KMS-11 (cell line): ENCODE data around the gene ALDH4A1.
"Not testable (repeated sequence)": the region's sequence is repeated elsewhere in the genome, so short reads cannot be mapped to it uniquely, and the experiment has no call there.

Source experiments
- H2AFZ ChIP-seq: fragments of 200-600 bp; sonication (generic); 2 replicates; pipeline ENCODE4 v1.6.1; 2016; ENCODE audit warnings: antibody characterized with exemption, mixed run types, low read depth
- H3K27ac ChIP-seq: fragments of 200-600 bp; sonication (generic); 2 replicates; pipeline ENCODE4 v1.6.1; 2016; ENCODE audit warnings: mild to moderate bottlenecking, mixed run types
- H3K27me3 ChIP-seq: fragments of 200-600 bp; sonication (generic); 2 replicates; pipeline ENCODE4 v1.6.1; 2017; ENCODE audit warnings: mild to moderate bottlenecking, low read depth, mixed run types, moderate library complexity; ENCODE audit not compliant: insufficient read depth
- H3K36me3 ChIP-seq: fragments of 200-600 bp; sonication (generic); 2 replicates; pipeline ENCODE4 v1.6.1; 2017; ENCODE audit warnings: mild to moderate bottlenecking, mixed run types; ENCODE audit not compliant: insufficient read depth
- H3K4me1 ChIP-seq: fragments of 200-600 bp; sonication (generic); 2 replicates; pipeline ENCODE4 v1.6.1; 2016; ENCODE audit warnings: mild to moderate bottlenecking, low read depth, mixed run types; ENCODE audit not compliant: poor library complexity, severe bottlenecking
- H3K4me2 ChIP-seq: fragments of 200-600 bp; sonication (generic); 2 replicates; pipeline ENCODE4 v1.7.0; 2016; ENCODE audit warnings: mild to moderate bottlenecking, mixed run types
- H3K4me3 ChIP-seq: fragments of 200-600 bp; sonication (generic); IDR thresholded peaks from 2 replicates; pipeline ENCODE4 v1.6.1; 2017; ENCODE audit warnings: low read depth, low read length, mixed read lengths; ENCODE audit not compliant: insufficient read depth
- H3K79me2 ChIP-seq: fragments of 200-600 bp; sonication (generic); 2 replicates; pipeline ENCODE4 v1.6.1; 2016; ENCODE audit warnings: low read depth, mixed run types; ENCODE audit not compliant: insufficient read depth
- H3K9ac ChIP-seq: fragments of 200-600 bp; sonication (generic); 2 replicates; pipeline ENCODE4 v1.6.1; 2016; ENCODE audit warnings: mild to moderate bottlenecking, mixed run types
- H4K20me1 ChIP-seq: fragments of 200-600 bp; sonication (generic); 2 replicates; pipeline ENCODE4 v1.6.1; 2016; ENCODE audit warnings: mild to moderate bottlenecking, mixed run types; ENCODE audit not compliant: insufficient read depth
- TF ChIP-seq, protein P1 (sequence below): fragments of 200-600 bp; sonication (generic); conservative IDR thresholded peaks from 2 replicates; pipeline ENCODE4 v1.6.1; 2017; ENCODE audit warnings: low read depth, mild to moderate bottlenecking, antibody characterized with exemption, low read length, moderate library complexity, mixed read lengths

ALDH4A1 gene

DNA sequence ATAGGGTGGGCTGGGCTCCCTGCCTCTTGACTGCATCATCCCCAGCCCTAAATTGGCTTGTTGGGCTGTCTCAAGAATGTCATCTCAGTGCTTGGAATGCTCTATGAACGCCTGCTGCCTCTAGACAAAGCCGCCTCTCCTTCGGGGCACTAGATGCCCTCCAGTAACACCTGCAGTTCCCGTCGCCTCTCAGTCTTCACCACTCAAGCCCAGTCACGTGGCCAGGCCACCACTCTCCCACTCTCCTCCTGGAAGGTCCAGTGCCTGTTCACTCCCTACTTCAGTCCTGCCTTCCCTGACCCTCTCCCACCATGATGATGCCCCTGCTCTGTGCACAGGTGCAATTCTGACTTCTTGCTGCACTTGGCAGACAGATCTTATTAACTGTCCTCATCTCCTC lies 49.9 kb downstream of the ALDH4A1 start:
- Histone ChIP-seq H3K36me3 (no peaks in the 10 kb centered on the region), H3K4me2 (no peak overlapping the region), H4K20me1 (no peaks in the 10 kb centered on the region), H3K27me3 (peaks cover 3% of the 10 kb centered on the region; the same call in 1 of the 2 replicates), H2AFZ (no peak overlapping the region), H3K27ac (no peak overlapping the region), H3K9ac (no peak overlapping the region), H3K79me2 (no peaks in the 10 kb centered on the region), H3K4me1 (no peaks in the 10 kb centered on the region), H3K4me3 (no peak overlapping the region)
- TF ChIP-seq, protein P1, sequence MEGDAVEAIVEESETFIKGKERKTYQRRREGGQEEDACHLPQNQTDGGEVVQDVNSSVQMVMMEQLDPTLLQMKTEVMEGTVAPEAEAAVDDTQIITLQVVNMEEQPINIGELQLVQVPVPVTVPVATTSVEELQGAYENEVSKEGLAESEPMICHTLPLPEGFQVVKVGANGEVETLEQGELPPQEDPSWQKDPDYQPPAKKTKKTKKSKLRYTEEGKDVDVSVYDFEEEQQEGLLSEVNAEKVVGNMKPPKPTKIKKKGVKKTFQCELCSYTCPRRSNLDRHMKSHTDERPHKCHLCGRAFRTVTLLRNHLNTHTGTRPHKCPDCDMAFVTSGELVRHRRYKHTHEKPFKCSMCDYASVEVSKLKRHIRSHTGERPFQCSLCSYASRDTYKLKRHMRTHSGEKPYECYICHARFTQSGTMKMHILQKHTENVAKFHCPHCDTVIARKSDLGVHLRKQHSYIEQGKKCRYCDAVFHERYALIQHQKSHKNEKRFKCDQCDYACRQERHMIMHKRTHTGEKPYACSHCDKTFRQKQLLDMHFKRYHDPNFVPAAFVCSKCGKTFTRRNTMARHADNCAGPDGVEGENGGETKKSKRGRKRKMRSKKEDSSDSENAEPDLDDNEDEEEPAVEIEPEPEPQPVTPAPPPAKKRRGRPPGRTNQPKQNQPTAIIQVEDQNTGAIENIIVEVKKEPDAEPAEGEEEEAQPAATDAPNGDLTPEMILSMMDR: no peak

DNA sequence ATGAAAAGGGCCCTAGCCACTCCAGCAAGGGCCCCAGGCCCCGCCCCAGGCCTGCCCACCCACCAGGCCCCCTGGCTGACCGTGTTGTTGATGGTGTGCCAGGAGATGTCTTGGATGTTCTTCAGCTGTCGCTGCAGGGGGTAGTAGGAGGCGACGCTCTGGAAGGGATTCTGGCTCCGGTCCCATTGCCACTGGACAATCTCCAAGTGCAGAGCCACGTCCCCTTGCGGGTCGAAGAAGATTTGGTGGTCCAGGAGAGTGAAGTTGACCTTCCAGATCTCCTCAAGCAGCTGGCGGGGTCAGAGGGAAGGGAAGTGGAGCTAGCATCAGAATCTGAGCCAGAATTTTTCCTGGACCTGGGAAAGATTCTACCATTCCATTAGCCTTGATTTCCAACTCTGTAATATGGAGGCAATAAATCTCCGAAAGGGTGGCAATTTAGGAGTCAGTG lies 53.1 kb downstream of the ALDH4A1 start:
- H3K79me2 ChIP-seq: no peaks in the 10 kb centered on the region
- TF ChIP-seq, protein P1: no peak
- H3K4me3 ChIP-seq: no peak overlapping the region
- H3K4me2 ChIP-seq: no peak overlapping the region
- no peak overlapping the region for H3K9ac ChIP-seq
- H2AFZ ChIP-seq: no peak overlapping the region
- no peak overlapping the region for H3K27ac ChIP-seq
- H3K36me3 ChIP-seq: no peaks in the 10 kb centered on the region
- H4K20me1 ChIP-seq: no peaks in the 10 kb centered on the region
- H3K4me1 ChIP-seq: no peaks in the 10 kb centered on the region
- no peaks in the 10 kb centered on the region; the same call in 1 of the 2 replicates for H3K27me3 ChIP-seq

GRCh38 chr1:18847723-18848122 lies 54.6 kb downstream of the ALDH4A1 start:
- not testable (repeated sequence) for H4K20me1 ChIP-seq, H3K4me3 ChIP-seq, H2AFZ ChIP-seq, H3K79me2 ChIP-seq, H3K4me1 ChIP-seq, H3K4me2 ChIP-seq, H3K36me3 ChIP-seq, H3K27ac ChIP-seq, H3K27me3 ChIP-seq, H3K9ac ChIP-seq

- no peak overlapping the region for H2AFZ ChIP-seq
- H3K4me2 ChIP-seq: no peak overlapping the region
- TF ChIP-seq, protein P1: no peak
- H3K79me2 ChIP-seq: no peaks in the 10 kb centered on the region
- no peaks in the 10 kb centered on the region for H3K36me3 ChIP-seq
- H3K27ac ChIP-seq: no peak overlapping the region
- H4K20me1 ChIP-seq: no peaks in the 10 kb centered on the region
- no peaks in the 10 kb centered on the region for H3K4me1 ChIP-seq
- no peak overlapping the region for H3K4me3 ChIP-seq
- H3K27me3 ChIP-seq: peaks cover 7% of the 10 kb centered on the region; the same call in 1 of the 2 replicates
- H3K9ac ChIP-seq: no peak overlapping the region
Observed at GRCh38 chr1:18840145-18840544, 62.2 kb downstream of the ALDH4A1 start.

DNA sequence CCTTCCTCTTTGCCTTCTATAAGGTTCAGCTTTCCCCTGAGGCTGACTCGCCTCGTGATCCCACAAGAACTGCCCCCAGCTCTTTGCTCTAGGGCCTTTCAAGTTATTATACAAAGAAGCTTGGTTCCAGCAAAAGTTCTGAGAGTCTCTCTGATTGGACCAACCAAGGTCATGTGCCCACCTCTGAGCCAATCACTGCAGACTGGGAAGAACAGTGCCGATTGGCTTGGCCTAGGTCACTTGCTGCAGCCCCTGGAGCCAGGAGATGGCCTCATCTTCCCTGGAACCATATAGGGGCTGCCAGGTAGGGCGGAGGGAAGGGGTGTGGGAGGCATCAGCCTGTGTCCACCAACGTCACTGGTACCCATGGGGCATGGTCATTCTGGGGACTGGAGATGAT lies 65.7 kb downstream of the ALDH4A1 start:
- H3K4me3 ChIP-seq: no peak overlapping the region
- H3K36me3 ChIP-seq: no peaks in the 10 kb centered on the region
- H2AFZ ChIP-seq: no peak overlapping the region
- H3K9ac ChIP-seq: no peak overlapping the region
- no peaks in the 10 kb centered on the region for H3K4me1 ChIP-seq
- H3K27me3 ChIP-seq: peaks cover 9% of the 10 kb centered on the region; the same call in 1 of the 2 replicates
- no peak overlapping the region for H3K27ac ChIP-seq
- no peaks in the 10 kb centered on the region for H4K20me1 ChIP-seq
- H3K79me2 ChIP-seq: no peaks in the 10 kb centered on the region
- TF ChIP-seq, protein P1: no peak
- H3K4me2 ChIP-seq: no peak overlapping the region

DNA sequence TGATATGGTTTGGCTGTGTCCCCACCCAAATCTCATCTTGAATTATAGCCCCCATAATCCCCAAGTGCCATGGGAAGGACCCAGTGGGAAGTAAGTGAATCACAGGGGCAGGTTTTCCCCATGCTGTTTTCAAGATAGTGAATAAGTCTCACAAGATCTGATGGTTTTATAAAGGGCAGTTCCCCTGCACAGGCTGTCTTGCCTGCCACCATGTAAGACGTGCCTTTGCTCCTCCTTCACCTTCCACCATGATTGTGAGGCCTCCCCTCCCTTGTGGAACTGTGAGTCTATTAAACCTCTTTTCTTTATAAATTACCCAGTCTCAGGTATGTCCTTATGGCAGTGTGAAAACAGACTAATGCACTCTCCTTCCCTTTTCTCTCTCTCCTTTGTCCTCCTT lies 70.0 kb downstream of the ALDH4A1 start:
- not testable (repeated sequence) for H2AFZ ChIP-seq, H3K79me2 ChIP-seq, H3K4me2 ChIP-seq, H3K4me1 ChIP-seq, H3K9ac ChIP-seq, H3K36me3 ChIP-seq, H3K4me3 ChIP-seq, H3K27ac ChIP-seq, H4K20me1 ChIP-seq
- peaks cover 17% of the 10 kb centered on the region; the same call in 1 of the 2 replicates for H3K27me3 ChIP-seq
